Brain microvascular endothelial cell (primary cell): Measurements from ENCODE around the gene SPRR2E.
"Not testable (repeated sequence)": the region's sequence is repeated elsewhere in the genome, so short reads cannot be mapped to it uniquely, and the experiment has no call there.

ENCODE experiments used
- DNase-seq: peaks from one replicate; pipeline ENCODE4 v3.0.0-alpha.2; 2020
- H3K27ac ChIP-seq: fragments of 250-450 bp; sonication (Bioruptor Pico); 2 replicates; pipeline ENCODE4 v1.5.1; 2020; ENCODE audit warnings: mild to moderate bottlenecking, moderate library complexity
- H3K27me3 ChIP-seq: fragments of 250-450 bp; sonication (Bioruptor Pico); replicated peaks from 2 replicates; pipeline ENCODE4 v1.5.1; 2020; ENCODE audit warnings: mild to moderate bottlenecking
- H3K36me3 ChIP-seq: fragments of 250-450 bp; sonication (Bioruptor Pico); replicated peaks from 2 replicates; pipeline ENCODE4 v1.5.1; 2020; ENCODE audit warnings: mild to moderate bottlenecking
- H3K4me3 ChIP-seq: 2 replicates; pipeline ENCODE4 v1.5.1; 2011; ENCODE audit warnings: low read depth, mild to moderate bottlenecking, control low read depth, low read length, moderate library complexity
- in situ Hi-C: cut with HindIII; loops from 2 replicates; pipeline ENCODE4 v1.10.0; 2017; ENCODE audit warnings: low sequenced_read_pairs, low pct_ligation_motif_present
- TF ChIP-seq, protein P1 (sequence below): IDR thresholded peaks from 2 replicates; pipeline ENCODE4 v1.5.1; 2011; ENCODE audit warnings: low read depth, mild to moderate bottlenecking, moderate library complexity, low read length, control low read depth, inconsistent platforms; ENCODE audit errors: missing control alignments

Gene SPRR2E

GRCh38 chr1:153113416-153113815 is 19.1 kb upstream of the SPRR2E start, which contains the start of gene SPRR2F:
SPRR2F (minus strand) TSS chr1:153113516; CDS start chr1:153112733, 783 bp downstream.
- DNase-seq = no peak
- Histone ChIP-seq H3K36me3 (no peaks in the 10 kb centered on the region), H3K27me3 (no peaks in the 10 kb centered on the region), H3K27ac (no peak within 1 kb of the TSS), H3K4me3 (no peak within 1 kb of the TSS)
- TF ChIP-seq, protein P1, sequence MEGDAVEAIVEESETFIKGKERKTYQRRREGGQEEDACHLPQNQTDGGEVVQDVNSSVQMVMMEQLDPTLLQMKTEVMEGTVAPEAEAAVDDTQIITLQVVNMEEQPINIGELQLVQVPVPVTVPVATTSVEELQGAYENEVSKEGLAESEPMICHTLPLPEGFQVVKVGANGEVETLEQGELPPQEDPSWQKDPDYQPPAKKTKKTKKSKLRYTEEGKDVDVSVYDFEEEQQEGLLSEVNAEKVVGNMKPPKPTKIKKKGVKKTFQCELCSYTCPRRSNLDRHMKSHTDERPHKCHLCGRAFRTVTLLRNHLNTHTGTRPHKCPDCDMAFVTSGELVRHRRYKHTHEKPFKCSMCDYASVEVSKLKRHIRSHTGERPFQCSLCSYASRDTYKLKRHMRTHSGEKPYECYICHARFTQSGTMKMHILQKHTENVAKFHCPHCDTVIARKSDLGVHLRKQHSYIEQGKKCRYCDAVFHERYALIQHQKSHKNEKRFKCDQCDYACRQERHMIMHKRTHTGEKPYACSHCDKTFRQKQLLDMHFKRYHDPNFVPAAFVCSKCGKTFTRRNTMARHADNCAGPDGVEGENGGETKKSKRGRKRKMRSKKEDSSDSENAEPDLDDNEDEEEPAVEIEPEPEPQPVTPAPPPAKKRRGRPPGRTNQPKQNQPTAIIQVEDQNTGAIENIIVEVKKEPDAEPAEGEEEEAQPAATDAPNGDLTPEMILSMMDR = no peak
- in situ Hi-C loops = no loop called here

- H3K27me3 ChIP-seq, H3K4me3 ChIP-seq, in situ Hi-C loops, H3K36me3 ChIP-seq, DNase-seq, H3K27ac ChIP-seq: not testable (repeated sequence)
Observed at GRCh38 chr1:153112454-153112853, 18.1 kb upstream of the SPRR2E start.

DNA sequence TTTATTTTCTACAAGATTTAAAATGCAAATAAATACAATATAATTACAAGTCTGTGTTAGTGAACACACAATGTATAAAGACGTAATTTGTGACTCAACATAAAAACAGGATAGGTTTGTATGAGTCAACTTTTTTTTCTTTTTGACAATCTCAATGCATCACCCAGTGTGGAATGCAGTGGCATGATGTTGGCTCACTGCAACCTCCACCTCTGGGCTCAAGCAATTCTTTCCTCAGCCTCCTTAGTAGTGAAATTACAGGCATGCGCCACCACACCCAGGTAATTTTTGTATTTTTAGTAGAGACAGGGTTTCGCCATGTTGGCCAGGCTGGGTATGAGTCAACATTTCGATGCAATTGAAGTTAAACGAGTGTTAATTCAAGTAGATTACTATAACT is 5.9 kb upstream of the SPRR2E start:
- peak; percentile 0 for DNase-seq
- TF ChIP-seq, protein P1 = no peak
- H3K36me3 ChIP-seq = no peaks in the 10 kb centered on the region
- H3K4me3 ChIP-seq = no peak overlapping the region
- H3K27me3 ChIP-seq = no peaks in the 10 kb centered on the region
- in situ Hi-C loops = no loop called here
- H3K27ac ChIP-seq = no peak overlapping the region

DNA sequence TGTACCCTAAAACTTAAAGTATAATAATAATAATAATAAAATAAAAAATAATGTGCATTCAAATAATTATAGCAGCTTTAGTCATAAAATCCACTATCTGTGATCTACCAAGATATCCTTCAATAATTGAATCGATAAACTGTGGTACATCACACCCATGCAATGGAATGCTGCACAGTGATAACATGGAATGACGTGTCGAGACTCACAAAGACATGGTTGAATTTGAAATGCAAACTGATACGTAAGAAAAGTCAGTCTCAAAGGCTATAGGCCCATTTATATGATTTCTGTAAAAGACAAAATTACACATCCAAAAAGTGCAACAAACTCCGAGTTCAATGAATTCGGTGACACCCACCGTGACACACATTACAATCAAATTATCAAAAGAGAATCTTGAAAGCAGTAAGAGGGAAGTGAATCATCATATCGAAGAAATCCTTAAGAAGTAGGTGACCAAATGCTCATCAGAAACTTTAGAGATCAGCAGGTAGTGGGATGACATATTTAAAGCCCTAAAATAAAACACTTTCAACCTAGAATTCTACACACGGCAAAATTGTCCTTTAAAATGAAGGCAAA is 5.2 kb upstream of the SPRR2E start:
- TF ChIP-seq, protein P1 = no peak
- no peaks in the 10 kb centered on the region for H3K27me3 ChIP-seq
- DNase-seq = no peak
- in situ Hi-C loops = no loop called here
- no peaks in the 10 kb centered on the region for H3K36me3 ChIP-seq
- no peak overlapping the region for H3K27ac ChIP-seq
- no peak overlapping the region for H3K4me3 ChIP-seq

DNA sequence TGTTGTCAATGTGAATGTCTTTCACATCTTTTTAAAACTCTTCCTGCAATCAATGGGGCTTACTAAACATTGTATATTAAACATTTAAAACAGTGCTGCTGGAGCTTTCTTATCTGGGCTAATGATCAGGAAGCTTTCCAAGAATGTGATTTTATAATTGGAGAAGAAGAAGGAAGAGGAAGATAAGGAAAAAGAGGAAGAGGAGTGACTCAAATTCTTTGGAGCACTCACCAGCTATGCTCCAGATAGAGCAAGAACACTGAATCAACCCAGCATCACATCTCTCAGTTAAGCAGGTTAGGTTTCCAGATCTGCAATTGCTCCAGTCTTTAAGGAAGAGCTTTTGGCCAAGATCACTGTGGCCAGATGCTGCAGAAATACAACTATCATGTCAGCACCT is 1.4 kb upstream of the SPRR2E start:
- TF ChIP-seq, protein P1 = no peak

DNA sequence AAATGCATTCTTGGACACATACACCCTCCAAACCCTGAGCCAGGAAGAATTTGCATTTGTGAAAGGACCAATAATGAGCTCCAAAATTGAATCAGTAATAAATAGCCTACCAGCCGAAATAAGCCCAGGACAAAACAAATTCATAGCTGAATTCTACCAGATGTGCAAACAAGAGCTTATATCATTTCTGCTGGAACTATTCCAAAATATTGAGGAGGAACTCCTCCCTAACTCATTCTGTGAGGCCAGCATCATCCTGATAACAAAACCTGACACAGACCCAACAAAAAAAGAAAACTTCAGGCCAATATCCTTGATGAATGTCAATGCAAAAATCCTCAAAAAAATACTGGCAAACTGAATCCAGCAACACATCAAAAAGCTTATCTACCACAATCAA is 6.7 kb downstream of the SPRR2E start:
- Histone ChIP-seq H3K4me3 (no peak overlapping the region), H3K36me3 (no peaks in the 10 kb centered on the region), H3K27me3 (no peaks in the 10 kb centered on the region), H3K27ac (no peak overlapping the region)
- in situ Hi-C loops = no loop called here
- no peak for DNase-seq
- TF ChIP-seq, protein P1 = no peak

More for the DNA sequence above, 1.4 kb upstream of the SPRR2E start:
- in situ Hi-C loops = no loop called here
- H3K27ac ChIP-seq = no peak overlapping the region
- no peaks in the 10 kb centered on the region for H3K36me3 ChIP-seq
- no peaks in the 10 kb centered on the region for H3K27me3 ChIP-seq
- H3K4me3 ChIP-seq = no peak overlapping the region
- no peak for DNase-seq
